ENCODE data around the gene PRKAG1. TPM values are rescaled to one million over a fixed set of nuclear protein-coding genes. Genes with fewer than 3 reads are reported as not detected.

The PRKAG1 gene
- total RNA-seq, 1 donor = 95.9 TPM

GRCh38 chr12:48957141-48958048, 61.2 kb downstream of the PRKAG1 start, which contains the start of gene ARF3:
Gene ARF3, minus strand, starts transcription at chr12:48957487. Its CDS starts 16,392 bp downstream, at chr12:48941095.
- no peak for TF ChIP-seq CTCF (IDR thresholded peaks at IDR 0.05; ENCODE audit: insufficient read depth, low read length)
- peak; percentile 85 for DNase-seq (ENCODE audit: low read depth)
- H3K4me3 ChIP-seq (ENCODE audit: low read depth, low read length) = peak within 1 kb of the TSS; percentile 97

- H3K4me3 ChIP-seq (ENCODE audit: low read depth, low read length) = peak overlapping the region; percentile 97
- TF ChIP-seq CTCF (IDR thresholded peaks at IDR 0.05; ENCODE audit: insufficient read depth, low read length) = no peak
- DNase-seq (ENCODE audit: low read depth) = peak; percentile 96
Observed at GRCh38 chr12:48956279-48957140, 62.1 kb downstream of the PRKAG1 start.

- H3K4me3 ChIP-seq (ENCODE audit: low read depth, low read length) = no peak overlapping the region
- no peak for TF ChIP-seq CTCF (IDR thresholded peaks at IDR 0.05; ENCODE audit: insufficient read depth, low read length)
- no peak for DNase-seq (ENCODE audit: low read depth)
Observed at GRCh38 chr12:48954841-48955501, 63.6 kb downstream of the PRKAG1 start.

- DNase-seq (ENCODE audit: low read depth) = no peak
- no peak for TF ChIP-seq CTCF (IDR thresholded peaks at IDR 0.05; ENCODE audit: insufficient read depth, low read length)
- no peak overlapping the region for H3K4me3 ChIP-seq (ENCODE audit: low read depth, low read length)
Observed at GRCh38 chr12:48954061-48954460, 64.5 kb downstream of the PRKAG1 start.

GRCh38 chr12:48952691-48953090, 65.9 kb downstream of the PRKAG1 start:
- no peak for TF ChIP-seq CTCF (IDR thresholded peaks at IDR 0.05; ENCODE audit: insufficient read depth, low read length)
- DNase-seq (ENCODE audit: low read depth) = no peak
- no peak overlapping the region for H3K4me3 ChIP-seq (ENCODE audit: low read depth, low read length)

Small RNAs within 50 kb of the gene (small RNA-seq; reads per million reads assigned to genes)
- not detected for gene RNU6-940P

Other genes with a start within 250 kb of the PRKAG1 start
- gene ADCY6, start 229.7 kb downstream of the PRKAG1 start, total RNA-seq (ENCODE audit: low replicate concordance) = 30.3 and 31.5 TPM in 2 replicates
- gene CACNB3, start 200.3 kb downstream of the PRKAG1 start, total RNA-seq (ENCODE audit: low replicate concordance) = 16.1 and 27.7 TPM in 2 replicates
- 54.1 and 151 TPM in 2 replicates for gene DDX23, start 166.6 kb downstream of the PRKAG1 start, total RNA-seq (ENCODE audit: low replicate concordance)
- 0.72 TPM in 1 of 2 replicates, not detected in the other for gene RND1, start 152.9 kb downstream of the PRKAG1 start, total RNA-seq (ENCODE audit: low replicate concordance)
- 4.8 and 23.8 TPM in 2 replicates for gene FKBP11, start 93.3 kb downstream of the PRKAG1 start, total RNA-seq (ENCODE audit: low replicate concordance)
- 39.7 and 65.3 TPM in 2 replicates for gene ARF3, start 61.3 kb downstream of the PRKAG1 start, total RNA-seq (ENCODE audit: low replicate concordance)
- gene WNT10B, start 47.0 kb downstream of the PRKAG1 start, total RNA-seq (ENCODE audit: low replicate concordance) = 0.18 and 0.98 TPM in 2 replicates
- gene WNT1, start 40.5 kb downstream of the PRKAG1 start, total RNA-seq (ENCODE audit: low replicate concordance) = not detected in 2 replicates
- gene DDN, start 19.4 kb downstream of the PRKAG1 start, total RNA-seq (ENCODE audit: low replicate concordance) = 0.08 and 0.09 TPM in 2 replicates
- gene KMT2D, start 42.0 kb upstream of the PRKAG1 start, total RNA-seq (ENCODE audit: low replicate concordance) = 22.6 and 23.8 TPM in 2 replicates
- gene RHEBL1, start 51.2 kb upstream of the PRKAG1 start, total RNA-seq (ENCODE audit: low replicate concordance) = 0.25 and 0.54 TPM in 2 replicates
- gene DHH, start 76.0 kb upstream of the PRKAG1 start, total RNA-seq (ENCODE audit: low replicate concordance) = 0.41 TPM in 1 of 2 replicates, not detected in the other
- gene LMBR1L, start 92.1 kb upstream of the PRKAG1 start, total RNA-seq (ENCODE audit: low replicate concordance) = 20.2 and 57.3 TPM in 2 replicates
- 159 and 2,451 TPM in 2 replicates for gene TUBA1B, start 112.6 kb upstream of the PRKAG1 start, total RNA-seq (ENCODE audit: low replicate concordance)
- 320 and 961 TPM in 2 replicates for gene TUBA1A, start 170.3 kb upstream of the PRKAG1 start, total RNA-seq (ENCODE audit: low replicate concordance)
- gene TUBA1C, start 246.3 kb upstream of the PRKAG1 start, total RNA-seq (ENCODE audit: low replicate concordance) = 54.7 and 839 TPM in 2 replicates